ENCODE results near the gene ROR1.

DNA sequence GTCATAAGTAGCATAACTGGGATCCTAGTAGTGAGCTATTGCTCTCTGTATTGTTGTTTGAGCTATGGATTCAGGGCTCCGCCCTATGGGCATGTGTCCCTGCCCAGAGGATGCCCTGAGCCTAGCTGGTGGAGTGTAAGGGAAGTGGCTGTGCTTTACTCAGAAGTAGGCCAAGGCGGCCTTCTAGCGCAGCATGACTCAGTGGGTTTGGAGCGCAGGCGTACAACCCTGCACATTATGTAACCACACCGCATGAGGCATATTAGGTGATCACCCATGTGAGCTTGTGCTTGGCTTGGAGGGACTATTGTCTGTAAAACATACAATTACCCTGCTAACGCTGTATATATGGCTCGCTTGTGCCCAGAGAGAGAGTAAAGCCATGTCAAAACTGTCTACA, 418.5 kb downstream of the ROR1 start:
- TF ChIP-seq ZFAT (CRISPR knock-in tag; conservative IDR thresholded peaks at IDR 0.05) (no peak), EZH2 (conservative IDR thresholded peaks at IDR 0.05; ENCODE audit: low read depth, low read length) (no peak), ZNF563 (CRISPR knock-in tag; IDR thresholded peaks at IDR 0.05) (no peak), IRF2 (CRISPR knock-in tag; IDR thresholded peaks at IDR 0.05) (no peak), TBP (CRISPR knock-in tag; IDR thresholded peaks at IDR 0.05) (no peak)

Measured in HepG2 (cell line).